ENCODE measurements around the gene SWI5.

- TF ChIP-seq, protein P1, sequence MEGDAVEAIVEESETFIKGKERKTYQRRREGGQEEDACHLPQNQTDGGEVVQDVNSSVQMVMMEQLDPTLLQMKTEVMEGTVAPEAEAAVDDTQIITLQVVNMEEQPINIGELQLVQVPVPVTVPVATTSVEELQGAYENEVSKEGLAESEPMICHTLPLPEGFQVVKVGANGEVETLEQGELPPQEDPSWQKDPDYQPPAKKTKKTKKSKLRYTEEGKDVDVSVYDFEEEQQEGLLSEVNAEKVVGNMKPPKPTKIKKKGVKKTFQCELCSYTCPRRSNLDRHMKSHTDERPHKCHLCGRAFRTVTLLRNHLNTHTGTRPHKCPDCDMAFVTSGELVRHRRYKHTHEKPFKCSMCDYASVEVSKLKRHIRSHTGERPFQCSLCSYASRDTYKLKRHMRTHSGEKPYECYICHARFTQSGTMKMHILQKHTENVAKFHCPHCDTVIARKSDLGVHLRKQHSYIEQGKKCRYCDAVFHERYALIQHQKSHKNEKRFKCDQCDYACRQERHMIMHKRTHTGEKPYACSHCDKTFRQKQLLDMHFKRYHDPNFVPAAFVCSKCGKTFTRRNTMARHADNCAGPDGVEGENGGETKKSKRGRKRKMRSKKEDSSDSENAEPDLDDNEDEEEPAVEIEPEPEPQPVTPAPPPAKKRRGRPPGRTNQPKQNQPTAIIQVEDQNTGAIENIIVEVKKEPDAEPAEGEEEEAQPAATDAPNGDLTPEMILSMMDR (IDR thresholded peaks at IDR 0.05; ENCODE audit: insufficient read depth, low read length, poor library complexity, severe bottlenecking): no peak
- no peak for TF ChIP-seq EZH2phosphoT487 (conservative IDR thresholded peaks at IDR 0.05; ENCODE audit: low read length)
These were observed 13.4 kb upstream of the SWI5 start for GRCh38 chr9:128262687-128263086.
